ENCODE results near the gene ZNF574.

ZNF574 gene

DNA sequence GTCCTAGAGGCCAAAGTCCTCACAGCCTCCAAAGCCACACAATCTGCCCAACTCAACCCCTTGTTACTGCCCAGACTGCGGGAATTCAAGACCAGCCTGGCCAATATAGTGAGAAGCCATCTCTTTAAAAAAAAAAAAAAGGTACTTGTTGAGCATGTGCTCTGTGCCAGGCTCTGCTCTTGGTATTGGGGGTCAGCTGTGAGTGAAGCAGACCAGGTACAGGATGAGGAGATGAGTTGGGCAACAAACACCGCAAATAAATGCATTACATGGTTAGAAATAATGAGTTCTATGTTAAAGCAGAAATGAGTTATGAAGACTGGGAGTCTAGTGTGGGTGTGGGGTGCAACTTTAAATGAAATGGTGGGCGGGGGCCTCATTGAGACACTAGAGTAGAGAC, 15.8 kb upstream of the ZNF574 start:
- DNase-seq, result no peak

DNA sequence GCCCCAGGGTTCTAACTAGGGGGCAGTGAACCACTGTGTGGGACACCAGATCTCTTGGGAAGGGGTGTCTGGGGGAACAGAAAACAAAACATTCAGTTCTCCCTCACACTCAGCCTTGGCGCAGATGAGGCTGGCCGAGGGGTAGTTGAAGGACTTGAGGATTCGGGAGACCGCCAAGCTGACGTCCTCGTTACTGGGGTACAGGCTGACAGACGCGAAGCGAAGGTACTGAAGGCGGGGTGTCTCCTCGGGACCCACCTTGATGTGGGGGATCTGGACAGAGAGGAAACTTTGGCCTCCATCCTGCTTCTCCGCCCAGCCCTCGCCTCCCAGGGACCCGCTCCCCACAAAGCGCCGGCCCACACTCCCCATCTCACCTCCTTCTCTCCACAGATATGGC, 13.6 kb upstream of the ZNF574 start:
- no peak for DNase-seq

DNA sequence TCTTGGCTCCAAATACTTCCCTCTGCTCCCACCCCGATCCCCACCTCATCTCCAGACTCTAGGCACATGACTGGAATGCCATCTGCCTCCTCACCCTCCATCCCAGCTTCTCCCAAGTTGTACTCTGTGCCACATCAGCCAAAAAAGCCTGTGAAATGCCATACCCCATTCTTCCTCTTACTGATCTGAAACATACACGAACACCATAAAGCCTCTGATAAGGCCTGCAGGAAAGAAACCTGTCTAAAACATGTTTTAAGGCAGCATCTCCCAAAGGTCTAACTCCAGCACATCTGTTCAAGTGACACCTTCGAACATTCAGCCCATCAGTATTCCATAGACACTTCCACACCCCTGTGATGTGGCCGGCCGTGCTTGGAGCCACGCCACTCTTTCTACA, 11.5 kb upstream of the ZNF574 start:
- DNase-seq, result no peak

DNA sequence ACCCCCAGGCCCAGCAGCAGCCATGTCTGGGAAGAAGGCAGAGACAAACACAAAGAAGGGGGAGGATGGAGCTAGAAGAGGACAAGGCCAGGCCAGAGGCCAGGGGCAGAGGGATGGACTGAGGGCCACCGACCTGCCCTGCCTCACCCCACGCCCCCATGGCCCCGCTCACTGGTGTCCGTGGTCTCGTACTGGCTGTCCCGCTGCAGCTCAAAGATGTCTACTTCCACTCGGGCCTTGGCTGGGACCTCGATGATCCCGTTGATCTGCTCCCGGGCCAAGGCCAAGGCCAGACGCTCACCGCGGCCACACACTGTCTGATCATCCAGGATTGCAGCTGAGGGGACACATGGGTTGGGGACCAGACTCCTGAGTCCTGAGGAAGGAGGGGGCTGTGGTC, 10.9 kb upstream of the ZNF574 start:
- no peak for DNase-seq

DNA sequence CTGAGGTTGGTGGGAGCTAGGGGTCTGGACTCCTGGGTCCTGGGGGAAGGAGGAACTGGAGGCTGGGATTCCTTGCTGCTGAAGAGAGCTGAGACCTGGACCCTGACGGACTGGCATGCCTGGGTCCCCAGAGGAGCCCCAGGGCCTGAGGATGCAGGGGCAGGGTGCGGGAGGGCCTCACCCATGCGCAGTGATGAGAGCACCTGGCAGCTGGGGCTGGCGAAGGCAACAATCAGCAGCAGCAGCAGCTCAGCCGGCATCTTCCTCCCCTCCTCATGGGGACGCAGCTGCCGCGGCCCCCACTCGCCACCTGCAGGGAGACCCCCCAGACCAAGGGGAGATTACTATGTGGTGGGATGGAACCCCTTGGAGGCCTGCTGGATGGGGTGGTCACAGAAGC, 10.5 kb upstream of the ZNF574 start:
- no peak for DNase-seq

DNA sequence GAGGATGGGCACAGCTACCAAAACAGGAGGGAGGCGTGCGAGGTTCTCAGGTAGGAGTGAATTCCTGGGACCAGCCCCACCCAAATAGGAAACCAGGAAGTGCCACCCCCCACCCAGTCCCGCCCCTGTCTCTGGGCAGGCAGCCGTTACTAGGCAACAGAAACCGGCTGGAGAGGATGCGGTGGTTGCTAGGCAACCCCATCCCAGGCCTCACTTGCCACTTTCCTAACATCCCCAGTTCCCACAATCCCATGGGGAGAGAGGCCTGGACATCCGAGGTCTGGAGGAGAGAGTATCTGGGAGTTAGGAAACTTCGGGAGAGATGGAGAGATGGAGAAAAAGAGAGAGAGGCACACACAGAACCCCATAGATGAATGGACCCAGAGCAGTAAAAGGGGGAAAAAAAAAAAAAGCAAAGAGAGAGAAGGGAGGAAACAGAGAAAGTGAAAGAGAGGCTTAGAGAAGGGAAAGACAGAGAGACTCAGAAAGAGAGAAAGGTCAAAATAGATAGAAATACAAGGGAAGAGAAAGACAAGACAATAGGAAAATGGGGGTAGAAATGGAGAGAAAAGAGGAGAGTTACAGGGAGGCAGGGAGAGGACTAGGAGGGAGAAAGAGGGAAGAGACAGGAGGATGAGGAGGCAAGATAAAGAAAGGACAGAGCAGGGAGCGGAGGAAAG, 9.8 kb upstream of the ZNF574 start:
- no peak for DNase-seq

- no peak for DNase-seq
Observed at GRCh38 chr19:42067315-42067888, 8.6 kb upstream of the ZNF574 start.

GRCh38 chr19:42068361-42068755, 7.6 kb upstream of the ZNF574 start:
- no peak for DNase-seq

DNA sequence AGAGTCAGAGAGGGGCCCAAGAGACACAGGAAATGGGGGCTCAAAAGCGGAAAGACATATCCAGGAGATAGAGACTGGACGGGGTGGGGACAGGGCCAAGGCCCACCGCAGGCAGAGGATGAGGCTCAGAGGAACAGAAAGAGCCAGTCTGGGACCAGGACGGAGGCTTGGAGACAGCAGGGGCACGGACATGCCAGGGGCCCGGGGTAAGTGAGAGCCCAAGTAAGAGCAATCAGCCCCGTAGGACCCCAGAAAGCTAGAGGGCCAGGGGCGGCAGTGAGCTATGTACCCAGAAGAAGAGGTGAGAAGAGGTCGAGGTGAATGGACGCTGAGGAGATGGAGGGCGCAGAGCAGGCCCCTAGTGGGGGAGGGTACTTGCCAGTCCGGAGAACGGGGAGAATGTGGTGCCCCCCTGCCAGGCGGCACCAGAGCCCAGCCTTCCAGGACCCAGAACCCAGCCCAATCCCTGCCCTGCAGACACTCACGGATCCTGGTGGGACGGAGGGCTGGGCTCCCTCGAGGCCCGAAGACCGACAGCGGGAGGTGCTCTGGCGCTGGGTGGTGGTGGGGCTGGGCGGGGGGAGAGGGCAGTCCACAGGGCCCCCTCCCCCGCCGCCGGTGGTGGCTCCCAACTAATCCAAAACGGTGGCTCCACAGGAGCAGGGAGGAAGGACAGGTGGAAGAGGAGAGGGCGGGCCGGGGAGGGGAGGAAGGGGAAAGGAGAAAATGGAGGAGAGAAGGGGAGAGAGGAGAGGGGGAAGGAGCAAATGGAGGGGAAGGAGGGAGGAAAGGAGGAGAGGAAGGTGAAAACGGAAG, 7.0 kb upstream of the ZNF574 start:
- DNase-seq, result no peak

DNA sequence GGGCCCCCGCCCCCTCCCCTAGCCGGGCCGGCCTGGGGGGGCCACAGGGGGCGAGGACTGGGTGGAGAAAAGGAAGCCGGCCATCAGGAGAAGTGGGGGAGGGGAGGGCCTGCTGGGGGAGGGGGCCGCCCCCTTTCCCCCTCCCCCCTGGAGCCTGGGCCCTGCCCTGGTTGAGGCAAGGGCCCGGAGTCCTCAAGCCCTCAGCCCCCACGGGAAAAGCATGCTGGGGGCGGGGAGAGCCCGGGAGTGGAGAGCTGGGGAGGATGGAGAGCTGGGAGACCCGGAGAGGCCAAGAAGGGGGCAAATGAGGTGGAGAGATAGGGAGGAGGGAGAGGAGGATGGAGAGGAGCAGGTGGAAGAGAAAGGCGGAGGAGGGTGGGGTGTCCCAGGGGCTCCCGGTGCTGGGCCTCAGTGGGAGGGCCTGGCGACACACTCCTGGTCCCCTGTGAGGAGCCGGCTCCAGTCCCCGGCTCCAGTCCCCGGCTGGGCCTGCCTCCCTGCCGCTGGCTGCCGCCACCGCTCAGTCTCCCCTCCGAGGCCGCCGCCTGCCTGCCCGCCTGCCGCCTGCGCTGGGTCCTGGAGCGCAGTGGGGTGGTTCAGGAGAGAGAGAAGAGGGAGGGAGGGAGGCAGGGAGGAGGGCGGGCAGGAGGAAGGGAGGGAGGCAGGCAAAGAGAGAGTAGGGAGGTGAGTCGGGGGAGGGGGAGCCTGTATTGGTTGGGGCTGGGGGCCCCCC, 6.2 kb upstream of the ZNF574 start, which contains the start of gene GRIK5:
Gene GRIK5 (minus strand): TSS at position 588 of the 733 bp plus-strand sequence. CDS start 4,436 bp downstream, outside the sequence.
- no peak for DNase-seq

DNA sequence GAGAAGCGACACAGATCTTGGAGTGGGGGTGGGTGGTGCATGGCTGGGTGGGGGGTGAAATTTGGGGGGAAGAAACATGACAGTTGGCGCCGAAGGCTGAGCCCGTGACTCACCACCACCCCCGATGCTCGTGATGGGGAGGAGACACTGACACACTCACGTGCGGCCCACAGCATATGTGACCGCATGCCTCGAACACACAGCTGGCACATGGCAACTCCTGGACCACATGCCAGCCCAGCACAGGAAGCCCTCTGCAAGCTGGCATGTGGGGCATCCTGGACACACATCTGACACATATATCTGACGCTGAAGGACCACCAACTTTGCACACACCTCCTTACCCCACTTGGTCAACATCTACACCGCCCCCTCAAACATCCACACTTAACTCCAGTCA, 4.7 kb upstream of the ZNF574 start:
- no peak for DNase-seq

DNA sequence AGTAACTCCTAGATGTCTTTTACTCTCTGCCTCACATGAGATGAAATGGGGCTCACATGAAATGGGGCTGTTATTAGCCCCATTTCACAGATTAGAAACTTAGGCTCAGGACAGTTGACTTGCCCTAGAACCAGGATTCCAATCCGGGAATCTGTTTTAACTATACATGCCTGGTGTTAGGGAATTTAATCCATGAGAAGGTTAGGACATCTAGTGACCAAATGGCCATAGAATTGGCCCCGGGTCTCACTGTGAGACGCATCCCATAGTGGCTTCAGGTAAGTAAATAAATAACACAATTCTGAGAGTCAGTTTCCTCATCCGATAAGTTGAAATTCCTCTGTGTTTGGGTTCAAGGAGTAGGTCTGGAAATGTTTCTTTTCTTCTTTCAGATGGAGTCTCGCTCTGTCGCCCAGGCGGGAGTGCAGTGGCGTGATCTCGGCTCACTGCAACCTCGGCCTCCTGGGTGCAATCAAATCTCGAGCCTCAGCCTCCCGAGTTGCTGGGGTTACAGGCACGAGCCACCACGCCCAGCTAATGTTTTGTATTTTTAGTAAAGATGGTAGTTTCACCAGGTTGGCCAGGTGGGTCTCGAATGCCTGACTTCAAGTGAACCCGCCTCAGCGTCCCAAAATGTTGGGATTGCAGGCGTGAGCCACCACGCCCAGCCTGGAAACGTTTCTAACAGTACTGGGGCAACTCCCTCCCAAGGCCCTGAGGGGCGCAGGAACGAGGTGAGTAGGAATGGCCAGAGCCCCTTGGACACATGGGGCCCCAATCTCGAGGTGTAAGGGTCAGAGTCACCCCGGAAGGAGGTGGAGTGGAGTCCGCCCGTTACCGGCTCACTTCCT, 1.2 kb upstream of the ZNF574 start:
- no peak for DNase-seq

DNA sequence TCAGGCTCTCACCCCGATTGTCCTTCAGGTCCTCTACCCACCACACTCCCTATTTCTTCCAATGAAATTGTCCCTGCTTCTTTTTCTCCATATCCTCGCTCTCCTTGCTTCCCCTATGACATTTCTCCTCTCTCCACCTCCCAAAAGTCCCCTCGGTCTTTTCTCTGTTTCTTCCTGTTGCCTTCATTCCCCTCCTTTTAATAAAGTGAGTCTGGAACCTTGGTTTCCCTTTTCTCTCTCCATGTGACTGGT, 676 bp upstream of the ZNF574 start:
- DNase-seq, result no peak

GRCh38 chr19:42076380-42076944, 496 bp downstream of the ZNF574 start:
- peak; percentile 61 for DNase-seq

- DNase-seq, result no peak
Observed at GRCh38 chr19:42078058-42078457, 2.1 kb downstream of the ZNF574 start.

DNA sequence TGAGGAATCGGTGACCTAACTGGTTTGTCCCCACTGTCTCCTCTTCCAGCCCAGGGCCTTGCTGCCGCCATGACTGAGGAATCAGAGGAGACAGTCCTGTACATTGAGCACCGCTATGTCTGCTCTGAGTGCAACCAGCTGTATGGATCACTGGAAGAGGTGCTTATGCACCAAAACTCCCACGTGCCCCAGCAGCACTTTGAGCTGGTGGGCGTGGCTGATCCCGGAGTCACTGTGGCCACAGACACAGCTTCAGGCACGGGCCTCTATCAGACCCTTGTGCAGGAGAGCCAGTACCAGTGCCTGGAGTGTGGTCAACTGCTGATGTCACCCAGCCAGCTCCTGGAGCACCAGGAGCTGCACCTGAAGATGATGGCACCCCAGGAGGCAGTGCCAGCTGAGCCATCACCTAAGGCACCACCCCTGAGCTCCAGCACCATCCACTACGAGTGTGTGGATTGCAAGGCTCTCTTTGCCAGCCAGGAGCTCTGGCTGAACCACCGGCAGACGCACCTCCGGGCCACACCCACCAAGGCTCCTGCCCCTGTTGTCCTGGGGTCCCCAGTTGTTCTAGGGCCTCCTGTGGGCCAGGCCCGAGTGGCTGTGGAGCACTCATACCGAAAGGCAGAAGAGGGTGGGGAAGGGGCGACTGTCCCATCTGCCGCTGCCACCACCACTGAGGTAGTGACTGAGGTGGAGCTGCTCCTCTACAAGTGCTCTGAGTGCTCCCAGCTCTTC, 2.7 kb downstream of the ZNF574 start:
- no peak for DNase-seq

DNA sequence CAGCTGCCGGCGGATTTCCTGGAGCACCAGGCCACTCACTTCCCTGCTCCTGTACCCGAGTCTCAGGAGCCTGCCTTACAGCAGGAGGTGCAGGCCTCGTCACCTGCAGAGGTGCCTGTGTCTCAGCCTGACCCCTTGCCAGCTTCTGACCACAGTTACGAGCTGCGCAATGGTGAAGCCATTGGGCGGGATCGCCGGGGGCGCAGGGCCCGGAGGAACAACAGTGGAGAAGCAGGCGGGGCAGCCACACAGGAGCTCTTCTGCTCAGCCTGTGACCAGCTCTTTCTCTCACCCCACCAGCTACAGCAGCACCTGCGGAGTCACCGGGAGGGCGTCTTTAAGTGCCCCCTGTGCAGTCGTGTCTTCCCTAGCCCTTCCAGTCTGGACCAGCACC, 3.3 kb downstream of the ZNF574 start:
- no peak for DNase-seq

GRCh38 chr19:42079886-42080763, 4.2 kb downstream of the ZNF574 start:
- no peak for DNase-seq

DNA sequence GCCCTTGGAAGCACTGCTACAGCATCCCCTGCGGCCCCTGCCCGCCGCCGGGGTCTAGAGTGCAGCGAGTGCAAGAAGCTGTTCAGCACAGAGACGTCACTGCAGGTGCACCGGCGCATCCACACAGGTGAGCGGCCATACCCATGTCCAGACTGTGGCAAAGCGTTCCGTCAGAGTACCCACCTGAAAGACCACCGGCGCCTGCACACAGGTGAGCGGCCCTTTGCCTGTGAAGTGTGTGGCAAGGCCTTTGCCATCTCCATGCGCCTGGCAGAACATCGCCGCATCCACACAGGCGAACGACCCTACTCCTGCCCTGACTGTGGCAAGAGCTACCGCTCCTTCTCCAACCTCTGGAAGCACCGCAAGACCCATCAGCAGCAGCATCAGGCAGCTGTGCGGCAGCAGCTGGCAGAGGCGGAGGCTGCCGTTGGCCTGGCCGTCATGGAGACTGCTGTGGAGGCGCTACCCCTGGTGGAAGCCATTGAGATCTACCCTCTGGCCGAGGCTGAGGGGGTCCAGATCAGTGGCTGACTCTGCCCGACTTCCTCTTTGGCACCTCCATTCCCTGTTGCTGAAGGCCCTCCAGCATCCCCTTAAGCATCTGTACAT, 4.9 kb downstream of the ZNF574 start:
- DNase-seq, result no peak

GRCh38 chr19:42081584-42082203, 5.7 kb downstream of the ZNF574 start:
- DNase-seq, result no peak
